Breast epithelium (tissue), 3 donors: ENCODE measurements around the gene FAM163A.

Experiments used
- CTCF ChIP-seq, 3 donors: fragments of 450-650 bp; IDR thresholded peaks; one replicate each; pipeline ENCODE4 v1.5.1; 2016 to 2017; ENCODE audit warnings: antibody characterized with exemption in 3 of 3, mild to moderate bottlenecking in 3 of 3, moderate library complexity in 3 of 3
- POLR2A ChIP-seq: fragments of 450-650 bp; IDR thresholded peaks from one replicate; pipeline ENCODE4 v1.6.1; 2016; ENCODE audit warnings: antibody characterized with exemption, mild to moderate bottlenecking, moderate library complexity
- POLR2AphosphoS5 ChIP-seq, 3 donors: sonication (generic); formaldehyde crosslinking; IDR thresholded peaks; one replicate each; pipeline ENCODE4 v1.6.1; 2017; ENCODE audit warnings: antibody characterized with exemption in 3 of 3

GRCh38 chr1:179793281-179793680, 50.2 kb downstream of the FAM163A start:
- TF ChIP-seq CTCF (IDR thresholded peaks at IDR 0.05) (no peak), POLR2A (no peak), POLR2AphosphoS5 (IDR thresholded peaks at IDR 0.05) (no peak)
